MM.1S (cell line): Measurements from ENCODE around the gene SUPT16H.

Source experiments
- DNase-seq: peaks from one replicate; pipeline ENCODE4 v3.0.0-alpha.2; 2015
- H2AFZ ChIP-seq: fragments of 300-600 bp; sonication (generic); 2 replicates; pipeline ENCODE4 v1.6.0; 2016; ENCODE audit warnings: antibody characterized with exemption, low read length
- H3F3A ChIP-seq: fragments of 300-600 bp; sonication (generic); 2 replicates; pipeline ENCODE4 v1.6.1; 2016; ENCODE audit warnings: mild to moderate bottlenecking, antibody characterized with exemption, low read length, moderate library complexity, mixed read lengths; ENCODE audit not compliant: insufficient read depth
- H3K27ac ChIP-seq: fragments of 300-600 bp; sonication (generic); 2 replicates; pipeline ENCODE4 v1.5.1; 2016; ENCODE audit warnings: mild to moderate bottlenecking, low read length
- H3K27me3 ChIP-seq: fragments of 300-600 bp; sonication (generic); replicated peaks from 2 replicates; pipeline ENCODE4 v1.6.0; 2016; ENCODE audit warnings: low read length; ENCODE audit not compliant: insufficient read depth
- H3K36me3 ChIP-seq: fragments of 300-600 bp; sonication (generic); replicated peaks from 2 replicates; pipeline ENCODE4 v1.6.1; 2016; ENCODE audit warnings: mild to moderate bottlenecking, low read length, mixed read lengths; ENCODE audit not compliant: insufficient read depth
- H3K4me1 ChIP-seq: fragments of 300-600 bp; sonication (generic); 2 replicates; pipeline ENCODE4 v1.6.1; 2016; ENCODE audit warnings: low read length, mixed read lengths
- H3K4me2 ChIP-seq: fragments of 300-600 bp; sonication (generic); 2 replicates; pipeline ENCODE4 v1.6.0; 2016; ENCODE audit warnings: low read depth, low read length
- H3K4me3 ChIP-seq: fragments of 300-600 bp; sonication (generic); 2 replicates; pipeline ENCODE4 v1.5.1; 2016; ENCODE audit warnings: low read length, mixed read lengths
- H3K79me2 ChIP-seq: fragments of 300-600 bp; sonication (generic); 2 replicates; pipeline ENCODE4 v1.6.1; 2016; ENCODE audit warnings: mixed run types, low read length, mixed read lengths
- H3K9ac ChIP-seq: fragments of 300-600 bp; sonication (generic); 2 replicates; pipeline ENCODE4 v1.6.1; 2016; ENCODE audit warnings: low read length, mixed read lengths
- H3K9me2 ChIP-seq: fragments of 300-600 bp; sonication (generic); replicated peaks from 2 replicates; pipeline ENCODE4 v1.6.1; 2016; ENCODE audit warnings: mild to moderate bottlenecking, low read length, mixed read lengths; ENCODE audit not compliant: insufficient read depth
- H3K9me3 ChIP-seq: fragments of 300-600 bp; sonication (generic); replicated peaks from 2 replicates; pipeline ENCODE4 v1.6.1; 2016; ENCODE audit warnings: mild to moderate bottlenecking, low read length, mixed read lengths; ENCODE audit not compliant: insufficient read depth
- H4K20me1 ChIP-seq: fragments of 300-600 bp; sonication (generic); 2 replicates; pipeline ENCODE4 v1.6.1; 2016; ENCODE audit warnings: mild to moderate bottlenecking, low read length, moderate library complexity, mixed read lengths; ENCODE audit not compliant: insufficient read depth
- EZH2 ChIP-seq: fragments of 300-600 bp; sonication (generic); optimal IDR thresholded peaks from 2 replicates; pipeline ENCODE3; 2017; ENCODE audit warnings: low read depth, mild to moderate bottlenecking, antibody characterized with exemption, low read length, mixed read lengths
- EZH2phosphoT487 ChIP-seq: fragments of 300-600 bp; sonication (generic); IDR thresholded peaks from 2 replicates; pipeline ENCODE4 v1.6.1; 2018; ENCODE audit warnings: antibody characterized with exemption, low read length
- TF ChIP-seq, protein P1 (sequence below): fragments of 300-600 bp; sonication (generic); IDR thresholded peaks from 2 replicates; pipeline ENCODE4 v1.5.1; 2016; ENCODE audit warnings: antibody characterized with exemption, low read length, mixed read lengths

Gene SUPT16H

GRCh38 chr14:21414137-21414631, 30.4 kb upstream of the SUPT16H start:
- no peak for DNase-seq
- TF ChIP-seq EZH2phosphoT487: no peak
- no peak for TF ChIP-seq EZH2
- TF ChIP-seq, protein P1, sequence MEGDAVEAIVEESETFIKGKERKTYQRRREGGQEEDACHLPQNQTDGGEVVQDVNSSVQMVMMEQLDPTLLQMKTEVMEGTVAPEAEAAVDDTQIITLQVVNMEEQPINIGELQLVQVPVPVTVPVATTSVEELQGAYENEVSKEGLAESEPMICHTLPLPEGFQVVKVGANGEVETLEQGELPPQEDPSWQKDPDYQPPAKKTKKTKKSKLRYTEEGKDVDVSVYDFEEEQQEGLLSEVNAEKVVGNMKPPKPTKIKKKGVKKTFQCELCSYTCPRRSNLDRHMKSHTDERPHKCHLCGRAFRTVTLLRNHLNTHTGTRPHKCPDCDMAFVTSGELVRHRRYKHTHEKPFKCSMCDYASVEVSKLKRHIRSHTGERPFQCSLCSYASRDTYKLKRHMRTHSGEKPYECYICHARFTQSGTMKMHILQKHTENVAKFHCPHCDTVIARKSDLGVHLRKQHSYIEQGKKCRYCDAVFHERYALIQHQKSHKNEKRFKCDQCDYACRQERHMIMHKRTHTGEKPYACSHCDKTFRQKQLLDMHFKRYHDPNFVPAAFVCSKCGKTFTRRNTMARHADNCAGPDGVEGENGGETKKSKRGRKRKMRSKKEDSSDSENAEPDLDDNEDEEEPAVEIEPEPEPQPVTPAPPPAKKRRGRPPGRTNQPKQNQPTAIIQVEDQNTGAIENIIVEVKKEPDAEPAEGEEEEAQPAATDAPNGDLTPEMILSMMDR: no peak
- H3K9me2 ChIP-seq: no peaks in the 10 kb centered on the region

DNA sequence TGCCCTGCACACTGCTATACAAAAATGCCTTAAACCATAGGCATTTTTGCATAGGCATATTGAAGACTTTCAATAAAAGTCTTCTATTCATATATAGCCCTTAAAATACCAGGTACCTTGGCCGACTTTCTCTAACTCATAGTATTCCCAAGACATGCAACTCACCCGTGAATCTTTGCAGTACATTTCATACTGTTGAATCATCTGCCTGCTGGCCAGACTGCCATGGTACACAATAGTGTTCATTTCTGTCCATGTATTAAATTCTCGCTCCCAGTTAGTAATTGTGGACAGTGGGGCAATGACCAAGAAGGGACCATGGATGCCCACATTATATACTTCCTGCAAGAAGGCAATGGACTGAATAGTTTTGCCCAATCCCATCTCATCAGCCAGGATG, 24.3 kb upstream of the SUPT16H start:
- TF ChIP-seq, protein P1: no peak
- Histone ChIP-seq H3K4me2 (no peak overlapping the region), H3K9me2 (no peaks in the 10 kb centered on the region), H4K20me1 (no peaks in the 10 kb centered on the region), H3K27me3 (no peaks in the 10 kb centered on the region), H3K4me3 (no peak overlapping the region), H3K36me3 (no peaks in the 10 kb centered on the region; the same call in 1 of the 2 replicates), H3K79me2 (no peaks in the 10 kb centered on the region), H3K4me1 (no peaks in the 10 kb centered on the region), H3K9me3 (no peaks in the 10 kb centered on the region), H3K27ac (no peak overlapping the region), H3K9ac (no peak overlapping the region), H3F3A (no peaks in the 10 kb centered on the region), H2AFZ (no peak overlapping the region)
- DNase-seq: no peak

More at GRCh38 chr14:21414137-21414631, 30.4 kb upstream of the SUPT16H start:
- Histone ChIP-seq H3K4me3 (no peak overlapping the region), H3K27me3 (no peaks in the 10 kb centered on the region), H3K79me2 (no peaks in the 10 kb centered on the region), H3K9ac (no peak overlapping the region), H3K27ac (no peak overlapping the region), H4K20me1 (no peaks in the 10 kb centered on the region), H3K4me1 (no peaks in the 10 kb centered on the region), H3K9me3 (no peaks in the 10 kb centered on the region), H3K4me2 (no peak overlapping the region), H3K36me3 (no peaks in the 10 kb centered on the region), H2AFZ (no peak overlapping the region), H3F3A (no peaks in the 10 kb centered on the region)

- no peak overlapping the region for H3K9ac ChIP-seq
- H4K20me1 ChIP-seq: no peaks in the 10 kb centered on the region
- TF ChIP-seq EZH2phosphoT487 (no peak), EZH2 (no peak)
- TF ChIP-seq, protein P1: no peak
- H3K4me1 ChIP-seq: no peaks in the 10 kb centered on the region
- no peak overlapping the region for H3K4me2 ChIP-seq
- no peak overlapping the region for H3K4me3 ChIP-seq
- no peaks in the 10 kb centered on the region for H3K9me2 ChIP-seq
- H3K36me3 ChIP-seq: no peaks in the 10 kb centered on the region; the same call in 1 of the 2 replicates
- no peak overlapping the region for H2AFZ ChIP-seq
- H3K79me2 ChIP-seq: no peaks in the 10 kb centered on the region
- no peak overlapping the region for H3K27ac ChIP-seq
- no peak for DNase-seq
- no peaks in the 10 kb centered on the region for H3K27me3 ChIP-seq
- no peaks in the 10 kb centered on the region for H3K9me3 ChIP-seq
- H3F3A ChIP-seq: no peaks in the 10 kb centered on the region
Measured at GRCh38 chr14:21406213-21406612, 22.4 kb upstream of the SUPT16H start.
